GM19193 (cell line): ENCODE measurements around the gene TICRR.

Source experiments
- POLR2A ChIP-seq: IDR thresholded peaks from 4 replicates; pipeline ENCODE4 v1.6.1; 2011; ENCODE audit not compliant: insufficient read depth, insufficient read length; ENCODE audit errors: extremely low read depth

The TICRR gene

DNA sequence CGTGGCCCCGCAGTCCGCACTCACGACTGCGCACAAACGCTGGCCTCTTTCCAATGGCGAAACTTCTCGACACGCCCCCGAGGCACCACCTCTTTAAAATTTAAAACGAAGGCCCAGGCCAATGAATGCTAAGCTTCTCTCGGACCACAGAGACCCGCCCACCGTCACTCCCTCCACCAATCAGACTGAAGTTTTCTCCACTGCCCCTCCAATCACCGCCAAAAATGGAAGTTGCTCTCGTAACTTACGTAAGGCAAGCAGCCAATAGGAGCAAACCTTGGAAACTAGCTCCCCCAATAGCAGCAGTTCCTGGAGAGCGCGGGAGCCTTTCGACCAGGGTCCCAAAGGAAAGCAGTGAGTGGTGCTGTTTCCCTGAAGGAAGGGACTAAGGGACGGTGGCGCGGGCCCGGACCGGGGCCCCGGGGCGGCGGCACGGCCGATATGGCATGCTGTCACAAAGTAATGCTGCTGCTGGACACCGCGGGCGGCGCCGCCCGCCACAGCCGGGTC is at the start of gene TICRR:
TSS of gene TICRR (plus strand) at position 324 of the 510 bp plus-strand sequence. CDS start at position 442, 118 bp downstream.
- peak; percentile 78 for TF ChIP-seq POLR2A

GRCh38 chr15:89526181-89526580 is 49.1 kb upstream of the TICRR start:
- TF ChIP-seq POLR2A = no peak

- TF ChIP-seq POLR2A = no peak
These were observed 48.4 kb upstream of the TICRR start for GRCh38 chr15:89526601-89527441.

DNA sequence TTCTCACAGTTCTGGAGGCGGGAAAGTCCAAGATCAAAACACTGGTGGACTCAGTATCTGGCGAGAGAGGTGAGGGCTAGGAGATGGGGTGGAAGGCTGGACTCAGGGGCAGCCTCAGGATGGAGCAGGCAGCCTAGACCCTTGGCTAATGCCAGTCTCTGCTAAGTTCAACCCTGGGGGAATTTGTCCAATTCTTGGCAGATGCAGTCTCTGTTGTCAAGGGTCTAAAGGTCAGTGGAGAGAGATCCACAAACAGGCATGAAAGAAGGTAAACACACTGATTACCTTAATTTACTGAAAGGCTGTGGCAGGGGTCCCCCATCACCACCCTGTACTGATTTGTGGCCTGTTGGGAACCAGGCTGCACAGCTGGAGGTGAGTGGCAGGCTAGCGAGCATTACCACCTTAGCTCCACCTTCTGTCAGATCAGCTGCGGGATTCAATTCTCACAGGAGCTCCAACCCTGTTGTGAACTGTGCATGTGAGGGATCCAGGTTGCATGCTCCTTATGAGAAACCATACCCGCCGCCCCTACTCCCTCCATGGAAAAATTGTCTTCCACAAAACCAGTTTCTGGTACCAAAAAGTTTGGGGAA is 46.4 kb upstream of the TICRR start:
- no peak for TF ChIP-seq POLR2A

- no peak for TF ChIP-seq POLR2A
These were observed 44.3 kb upstream of the TICRR start for GRCh38 chr15:89530976-89531375.

DNA sequence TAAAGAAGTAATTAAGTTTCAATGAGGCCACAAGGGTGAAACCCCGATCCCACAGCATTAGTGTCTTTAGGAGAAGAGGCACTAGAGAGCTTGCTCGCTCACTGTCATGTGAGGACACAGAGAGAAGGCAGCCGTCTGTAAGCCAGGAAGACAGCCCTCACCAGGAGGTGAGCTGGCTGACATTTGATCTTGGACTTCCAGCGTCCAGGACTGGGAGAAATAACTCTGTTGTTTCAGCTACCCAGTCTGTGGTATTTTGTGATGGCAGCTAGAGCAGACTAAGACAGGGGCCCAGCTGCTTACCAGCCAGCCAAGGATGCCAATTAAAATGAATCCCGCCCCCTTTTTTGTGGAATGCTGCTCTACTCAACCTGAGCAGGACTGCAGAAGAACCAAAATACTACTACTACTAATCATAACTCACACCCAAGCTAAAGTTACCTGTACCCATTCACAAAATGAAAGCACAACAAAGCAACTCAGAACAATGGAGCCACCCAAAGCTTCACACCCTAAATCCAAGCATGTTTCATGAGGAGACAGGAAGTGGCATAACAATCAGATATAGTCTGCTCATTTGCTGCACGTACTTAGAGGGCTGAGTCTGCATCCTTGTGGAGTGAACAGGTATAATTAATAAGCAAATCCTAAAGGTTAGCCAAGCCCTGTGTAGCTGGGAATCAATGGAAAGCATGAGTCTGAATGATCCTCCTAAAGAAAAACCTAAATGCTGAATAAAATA is 43.3 kb upstream of the TICRR start:
- TF ChIP-seq POLR2A = no peak

DNA sequence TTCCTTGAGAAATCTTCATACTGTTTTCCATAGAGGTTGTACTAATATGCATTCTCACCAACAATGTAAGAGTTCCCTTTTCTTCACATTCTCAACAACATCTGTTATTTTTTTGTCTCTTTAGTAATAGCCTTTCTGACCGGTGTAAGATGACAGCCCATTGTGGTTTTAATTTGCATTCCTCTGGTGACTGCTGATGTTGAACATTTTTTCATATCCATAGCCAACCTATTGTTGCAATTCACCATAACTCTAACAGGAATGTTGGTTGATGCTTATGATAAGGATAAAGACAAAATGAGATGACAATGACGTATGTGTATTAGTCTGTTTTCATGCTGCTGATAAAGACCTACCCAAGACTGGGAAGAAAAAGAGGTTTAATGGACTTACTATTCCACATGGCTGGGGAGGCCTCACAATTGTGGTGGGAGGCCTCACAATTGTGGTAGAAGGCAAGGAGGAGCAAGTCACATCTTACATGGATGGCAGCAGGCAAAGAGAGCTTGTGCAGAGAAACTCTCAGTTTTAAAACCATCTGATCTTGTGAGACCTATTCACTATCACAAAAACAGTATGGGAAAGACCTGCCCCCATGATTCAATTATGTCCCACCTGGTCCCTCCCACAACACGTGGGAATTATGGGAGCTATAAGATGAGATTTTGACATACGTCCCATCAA is 41.3 kb upstream of the TICRR start:
- no peak for TF ChIP-seq POLR2A

DNA sequence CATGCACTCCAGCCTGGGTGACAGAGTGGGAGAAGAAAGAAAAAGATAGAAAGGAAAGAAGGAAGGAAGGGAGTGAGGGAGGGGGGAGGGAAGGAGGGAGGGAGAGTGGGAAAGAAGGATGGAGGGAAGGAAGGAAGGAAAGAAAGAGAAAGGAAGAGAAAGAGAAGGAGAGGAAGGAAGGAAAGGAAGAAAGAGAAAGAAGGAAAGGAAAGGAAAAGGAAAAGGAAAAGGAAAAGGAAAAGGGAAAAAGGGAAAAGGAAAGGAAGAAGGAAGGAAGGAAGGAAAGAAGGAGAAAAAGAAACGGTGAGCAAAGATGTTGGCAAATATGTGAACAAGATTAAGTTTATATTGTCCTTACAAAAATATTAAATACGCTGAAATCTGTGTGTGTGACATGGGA is 36.2 kb upstream of the TICRR start:
- TF ChIP-seq POLR2A = no peak

- no peak for TF ChIP-seq POLR2A
These were observed 32.9 kb upstream of the TICRR start for GRCh38 chr15:89542369-89542768.

GRCh38 chr15:89543389-89543788 is 31.9 kb upstream of the TICRR start:
- no peak for TF ChIP-seq POLR2A

GRCh38 chr15:89550427-89550826 is 24.8 kb upstream of the TICRR start:
- TF ChIP-seq POLR2A = no peak

DNA sequence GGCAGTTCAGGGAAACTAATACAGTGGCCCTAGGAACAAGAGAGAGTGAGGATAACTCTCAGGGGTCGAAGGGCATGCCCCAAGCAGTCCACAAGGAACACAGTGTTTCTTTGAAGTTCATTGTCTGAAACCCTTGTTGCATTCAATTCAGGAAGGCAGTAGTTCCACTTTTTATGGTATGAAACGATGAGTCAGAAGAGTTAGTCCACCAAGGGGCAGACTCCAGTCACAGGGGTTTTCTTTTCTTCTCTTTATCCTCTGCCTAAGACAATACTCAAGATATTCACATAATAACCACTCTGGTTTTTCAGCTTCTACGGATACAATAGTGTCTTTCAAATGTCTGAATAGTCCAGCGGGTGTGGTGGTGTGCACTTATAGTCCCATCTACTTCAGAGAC is 23.7 kb upstream of the TICRR start:
- TF ChIP-seq POLR2A = no peak

DNA sequence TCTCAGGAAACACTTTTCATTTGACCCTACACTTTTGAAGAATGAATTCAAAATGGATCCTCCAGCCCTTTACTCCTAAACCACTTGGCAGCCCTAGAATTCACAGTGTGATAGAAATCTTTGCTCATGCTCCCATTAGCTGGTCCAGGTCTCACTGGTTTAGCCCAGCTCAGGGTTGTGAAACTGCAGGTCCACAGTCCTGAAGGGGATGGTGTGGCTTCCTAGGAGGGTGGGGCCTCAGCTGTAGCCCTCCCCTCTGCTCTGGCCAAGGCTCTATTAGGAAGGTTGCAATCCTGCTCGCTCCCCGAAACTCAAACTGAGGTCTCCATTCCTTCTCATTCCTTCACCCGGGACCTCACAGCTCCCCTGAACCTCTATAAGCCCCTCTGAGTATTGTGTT is 21.6 kb upstream of the TICRR start:
- TF ChIP-seq POLR2A = no peak

- TF ChIP-seq POLR2A = no peak
These were observed 21.0 kb upstream of the TICRR start for GRCh38 chr15:89554247-89554646.

DNA sequence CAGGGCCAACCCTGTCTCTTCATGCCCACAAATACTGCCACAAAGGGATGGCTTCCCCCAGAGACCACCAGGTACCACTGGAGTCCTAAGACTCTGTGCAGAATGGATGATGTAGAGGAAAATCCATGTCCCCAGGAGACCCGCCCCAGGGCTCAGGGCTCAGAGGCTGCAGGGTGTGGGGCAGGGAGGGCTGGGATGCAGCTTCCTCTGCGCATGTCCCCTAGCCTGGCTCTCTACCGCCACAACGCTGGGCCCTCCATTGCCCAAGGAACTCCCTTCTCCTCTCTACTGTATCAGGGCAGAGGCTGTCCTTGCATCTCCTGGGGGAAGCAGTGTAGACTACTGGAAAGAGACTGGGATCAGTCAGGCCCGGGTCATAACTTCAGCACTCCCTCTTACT is 19.5 kb upstream of the TICRR start:
- no peak for TF ChIP-seq POLR2A
